Measurements from ENCODE around the gene SOCS1. TPM values are rescaled to one million over a fixed set of nuclear protein-coding genes. Genes with fewer than 3 reads are reported as not detected.

The SOCS1 gene
- total RNA-seq, 1 experiment from 2014 or later: 1.4 TPM

GRCh38 chr16:11260596-11260966 lies 4.6 kb upstream of the SOCS1 start:
- POLR2A ChIA-PET: no interaction called here
- Mint-ChIP-seq H3K9me3 (ENCODE audit: unreplicated experiment) (no peaks in the 10 kb centered on the region), H3K27ac (ENCODE audit: low read depth, unreplicated experiment) (no peak overlapping the region), H3K4me1 (ENCODE audit: insufficient read depth, unreplicated experiment) (no peaks in the 10 kb centered on the region), H3K36me3 (ENCODE audit: insufficient read depth, unreplicated experiment) (peaks cover 4% of the 10 kb centered on the region), H3K4me3 (ENCODE audit: unreplicated experiment) (no peak overlapping the region), H3K27me3 (ENCODE audit: insufficient read depth, unreplicated experiment) (no peaks in the 10 kb centered on the region)
- CTCF ChIA-PET: interaction anchor here (1.4 to 11.0 kb wide), 2 partner anchors 124 to 293 kb away, joined by 3 to 342 read pairs; no protein-coding TSS in a partner anchor
- no peak for DNase-seq (ENCODE audit: unreplicated experiment)
- BruUV-seq (replicated peaks): no TSS peak
- intact Hi-C loops (cut with micrococcal nuclease): no loop called here
- TF ChIP-seq CTCF (IDR thresholded peaks at IDR 0.05; ENCODE audit: unreplicated experiment): no peak

DNA sequence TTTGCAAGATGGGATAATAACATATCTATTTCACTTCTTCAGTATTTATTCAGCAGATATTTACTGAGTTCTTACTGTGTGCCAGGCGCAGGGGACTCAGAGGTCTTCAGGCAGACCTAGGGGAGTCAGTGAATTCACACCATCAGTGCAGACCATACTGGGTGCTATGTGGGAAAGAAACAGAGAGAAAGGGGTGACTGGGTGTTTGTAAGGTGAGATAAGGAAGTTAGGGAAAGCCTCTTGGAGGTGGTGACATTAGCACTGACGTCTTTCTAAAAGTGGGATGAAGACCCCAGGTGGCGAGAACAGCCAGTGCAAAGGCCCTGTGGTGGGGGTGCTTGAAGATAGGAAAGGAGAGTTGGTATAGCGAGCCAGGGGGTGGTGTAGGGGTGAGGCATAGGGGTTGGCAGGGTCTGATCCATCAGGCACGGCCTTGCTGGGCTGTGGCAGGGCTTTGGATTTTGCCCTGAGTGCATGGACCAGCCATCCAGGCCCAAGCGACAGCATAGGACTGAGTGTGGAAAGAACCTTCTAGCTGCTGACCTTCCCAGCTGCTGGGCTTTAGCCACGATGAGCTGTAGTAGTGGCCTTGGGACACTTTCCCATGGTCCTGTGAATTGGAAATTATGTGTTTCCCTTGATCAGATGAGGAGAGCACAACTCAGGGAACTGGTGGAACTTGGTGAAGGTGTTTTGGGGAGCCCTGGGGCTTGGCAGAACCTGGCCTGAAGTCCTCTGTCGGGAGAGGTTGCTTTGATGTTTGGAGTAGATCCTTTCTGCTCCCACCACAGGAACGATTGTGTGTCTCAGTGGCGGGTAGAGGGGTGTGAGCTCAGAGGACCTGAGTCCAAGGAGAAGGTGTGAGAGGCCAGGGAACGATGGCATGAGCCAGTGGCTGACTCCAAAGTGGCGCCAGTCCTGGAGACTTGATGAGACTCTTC lies 3.9 kb upstream of the SOCS1 start:
- H3K36me3 Mint-ChIP-seq (ENCODE audit: insufficient read depth, unreplicated experiment): peaks cover 4% of the 10 kb centered on the region
- BruUV-seq (replicated peaks): no TSS peak
- ChIA-PET CTCF (interaction anchor here (0.6 to 11.0 kb wide), 4 partner anchors 123 to 1573 kb away, joined by 3 to 342 read pairs (median 3); no protein-coding TSS in a partner anchor), POLR2A (no interaction called here)
- no peak overlapping the region for H3K27ac Mint-ChIP-seq (ENCODE audit: low read depth, unreplicated experiment)
- no peaks in the 10 kb centered on the region for H3K27me3 Mint-ChIP-seq (ENCODE audit: insufficient read depth, unreplicated experiment)
- no peaks in the 10 kb centered on the region for H3K9me3 Mint-ChIP-seq (ENCODE audit: unreplicated experiment)
- intact Hi-C loops (cut with micrococcal nuclease): loop anchor here (5.0 to 10.0 kb wide), 4 partner anchors 58 to 158 kb away; no protein-coding TSS in a partner anchor
- no peaks in the 10 kb centered on the region for H3K4me1 Mint-ChIP-seq (ENCODE audit: insufficient read depth, unreplicated experiment)
- TF ChIP-seq CTCF (IDR thresholded peaks at IDR 0.05; ENCODE audit: unreplicated experiment): no peak
- no peak for DNase-seq (ENCODE audit: unreplicated experiment)
- H3K4me3 Mint-ChIP-seq (ENCODE audit: unreplicated experiment): no peak overlapping the region

DNA sequence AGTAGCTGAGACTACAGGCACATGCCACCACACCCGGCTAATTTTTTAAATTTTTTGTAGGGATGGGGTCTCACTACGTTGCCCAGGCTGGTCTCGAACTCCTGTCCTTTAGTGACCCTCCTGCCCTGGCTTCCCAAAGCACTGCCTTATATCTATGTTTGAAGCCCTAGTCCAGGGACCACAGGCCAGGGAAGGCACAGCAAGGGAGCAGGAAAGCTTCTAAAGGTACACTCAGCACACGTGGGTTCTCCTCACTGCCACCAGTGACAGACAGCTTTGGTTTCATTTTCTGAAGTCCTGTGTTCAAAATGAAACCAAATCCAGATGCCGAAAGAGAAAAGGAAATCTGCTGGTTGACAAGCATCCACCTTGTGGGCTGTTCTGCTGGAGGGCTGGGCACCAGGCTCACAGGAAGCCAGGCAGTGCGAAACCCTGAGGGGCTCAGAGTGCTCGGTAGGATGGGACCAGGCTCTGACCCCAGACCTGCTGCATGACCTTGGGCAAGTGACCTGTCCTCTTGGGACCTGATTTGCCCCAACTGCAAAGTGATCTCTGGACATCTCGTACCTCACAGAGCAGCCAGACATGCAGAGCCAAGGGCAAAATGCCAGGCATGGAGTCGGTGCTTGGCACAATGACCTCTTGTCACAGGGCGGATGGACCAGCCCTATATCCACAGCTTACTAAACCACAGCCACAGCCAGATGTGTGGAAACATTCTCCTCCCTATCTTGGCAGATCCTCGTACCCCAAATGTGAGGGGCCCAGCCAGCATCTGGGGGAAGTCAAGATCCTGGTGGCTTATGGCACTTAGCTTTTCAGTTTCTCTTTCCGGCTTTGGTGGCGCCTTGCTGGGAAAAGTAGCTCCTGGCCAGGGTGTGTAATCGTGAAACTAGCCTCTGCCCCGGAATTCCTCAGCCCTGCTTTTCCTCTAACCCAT lies 2.8 kb upstream of the SOCS1 start:
- no peak for TF ChIP-seq CTCF (IDR thresholded peaks at IDR 0.05; ENCODE audit: unreplicated experiment)
- DNase-seq (ENCODE audit: unreplicated experiment): no peak
- peaks cover 2% of the 10 kb centered on the region for H3K4me1 Mint-ChIP-seq (ENCODE audit: insufficient read depth, unreplicated experiment)
- no peak overlapping the region for H3K4me3 Mint-ChIP-seq (ENCODE audit: unreplicated experiment)
- BruUV-seq (replicated peaks): no TSS peak
- ChIA-PET POLR2A (interaction anchor here (0.7 to 3.2 kb wide), 2 partner anchors 119 to 267 kb away, joined by 3 to 12 read pairs; no protein-coding TSS in a partner anchor), CTCF (interaction anchor here (0.7 to 11.0 kb wide), 10 partner anchors 10 to 291 kb away, joined by 3 to 342 read pairs (median 3); partner anchors contain the start of gene TNP2)
- no peak overlapping the region for H3K27ac Mint-ChIP-seq (ENCODE audit: low read depth, unreplicated experiment)
- no peaks in the 10 kb centered on the region for H3K27me3 Mint-ChIP-seq (ENCODE audit: insufficient read depth, unreplicated experiment)
- peaks cover 5% of the 10 kb centered on the region for H3K36me3 Mint-ChIP-seq (ENCODE audit: insufficient read depth, unreplicated experiment)
- no peaks in the 10 kb centered on the region for H3K9me3 Mint-ChIP-seq (ENCODE audit: unreplicated experiment)
- intact Hi-C loops (cut with micrococcal nuclease): loop anchor here (5.0 to 10.0 kb wide), 4 partner anchors 57 to 157 kb away; no protein-coding TSS in a partner anchor

Data from MCF 10A (cell line).